ENCODE results near the gene UBE2D2.

DNA sequence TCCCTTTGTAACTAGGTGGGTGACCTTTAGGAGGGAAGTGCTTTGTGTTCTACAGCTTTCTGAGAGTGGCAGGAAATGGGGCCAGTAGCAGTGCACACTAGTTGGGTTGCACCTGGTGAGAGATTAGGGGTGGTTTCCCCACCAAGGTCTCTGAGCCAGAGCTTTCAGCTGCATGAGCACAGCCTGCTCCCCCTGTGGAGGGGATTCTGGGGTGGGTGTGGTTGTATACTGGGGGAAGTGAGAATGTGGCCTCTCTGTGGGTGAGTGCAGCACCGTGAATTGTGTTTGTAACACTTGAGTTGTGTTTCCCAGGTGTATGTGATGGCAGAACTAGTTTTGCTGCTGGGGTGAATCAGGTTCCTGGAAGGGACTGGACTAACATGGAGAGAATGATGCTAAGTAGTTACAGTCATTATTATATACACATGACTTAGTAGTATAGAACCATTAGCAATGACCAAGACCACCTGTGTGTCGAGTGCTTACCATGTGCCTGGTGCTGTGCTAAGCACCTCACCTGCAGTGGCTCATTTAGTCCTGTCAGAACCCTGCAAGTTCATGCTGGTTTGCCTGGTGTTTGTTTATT lies 75.2 kb downstream of the UBE2D2 start:
- TF ChIP-seq ZNF8 (CRISPR knock-in tag; IDR thresholded peaks at IDR 0.05) = no peak
- TF ChIP-seq ZFP30 (CRISPR knock-in tag; IDR thresholded peaks at IDR 0.05) = no peak
- TF ChIP-seq PATZ1 (CRISPR knock-in tag; IDR thresholded peaks at IDR 0.05; ENCODE audit: borderline replicate concordance) = no peak
- no peak for TF ChIP-seq ZFP3 (CRISPR knock-in tag; IDR thresholded peaks at IDR 0.05)
- no peak for TF ChIP-seq OSR1 (CRISPR knock-in tag; IDR thresholded peaks at IDR 0.05)
- TF ChIP-seq, protein P1, sequence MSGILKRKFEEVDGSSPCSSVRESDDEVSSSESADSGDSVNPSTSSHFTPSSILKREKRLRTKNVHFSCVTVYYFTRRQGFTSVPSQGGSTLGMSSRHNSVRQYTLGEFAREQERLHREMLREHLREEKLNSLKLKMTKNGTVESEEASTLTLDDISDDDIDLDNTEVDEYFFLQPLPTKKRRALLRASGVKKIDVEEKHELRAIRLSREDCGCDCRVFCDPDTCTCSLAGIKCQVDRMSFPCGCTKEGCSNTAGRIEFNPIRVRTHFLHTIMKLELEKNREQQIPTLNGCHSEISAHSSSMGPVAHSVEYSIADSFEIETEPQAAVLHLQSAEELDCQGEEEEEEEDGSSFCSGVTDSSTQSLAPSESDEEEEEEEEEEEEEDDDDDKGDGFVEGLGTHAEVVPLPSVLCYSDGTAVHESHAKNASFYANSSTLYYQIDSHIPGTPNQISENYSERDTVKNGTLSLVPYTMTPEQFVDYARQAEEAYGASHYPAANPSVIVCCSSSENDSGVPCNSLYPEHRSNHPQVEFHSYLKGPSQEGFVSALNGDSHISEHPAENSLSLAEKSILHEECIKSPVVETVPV (CRISPR knock-in tag; IDR thresholded peaks at IDR 0.05) = no peak
- TF ChIP-seq TOX (CRISPR knock-in tag; IDR thresholded peaks at IDR 0.05; ENCODE audit: borderline replicate concordance) = no peak
- no peak for TF ChIP-seq ARNTL (CRISPR knock-in tag; IDR thresholded peaks at IDR 0.05; ENCODE audit: borderline replicate concordance, low read depth)
- TF ChIP-seq PPARA (CRISPR knock-in tag; IDR thresholded peaks at IDR 0.05; ENCODE audit: borderline replicate concordance) = no peak
- no peak for TF ChIP-seq TCF4 (CRISPR knock-in tag; IDR thresholded peaks at IDR 0.05; ENCODE audit: borderline replicate concordance)

All from SK-N-SH treated with all-trans-retinoic acid at 6 μM for 48 hours (cell line).